GM12865 (cell line): ENCODE data around the gene IP6K1.

Experiments
- DNase-seq: peaks from one replicate; pipeline ENCODE4 v3.0.0; 2010; ENCODE audit warnings: low read depth
- H3K4me3 ChIP-seq: 2 replicates; pipeline ENCODE4 v1.5.1; 2011; ENCODE audit warnings: mild to moderate bottlenecking, low read depth, low read length, control low read depth
- TF ChIP-seq, protein P1 (sequence below): IDR thresholded peaks from 2 replicates; pipeline ENCODE4 v1.5.1; 2011; ENCODE audit warnings: low read length, control low read depth, low read depth, inconsistent platforms; ENCODE audit not compliant: insufficient read depth; ENCODE audit errors: missing control alignments

Gene IP6K1

DNA sequence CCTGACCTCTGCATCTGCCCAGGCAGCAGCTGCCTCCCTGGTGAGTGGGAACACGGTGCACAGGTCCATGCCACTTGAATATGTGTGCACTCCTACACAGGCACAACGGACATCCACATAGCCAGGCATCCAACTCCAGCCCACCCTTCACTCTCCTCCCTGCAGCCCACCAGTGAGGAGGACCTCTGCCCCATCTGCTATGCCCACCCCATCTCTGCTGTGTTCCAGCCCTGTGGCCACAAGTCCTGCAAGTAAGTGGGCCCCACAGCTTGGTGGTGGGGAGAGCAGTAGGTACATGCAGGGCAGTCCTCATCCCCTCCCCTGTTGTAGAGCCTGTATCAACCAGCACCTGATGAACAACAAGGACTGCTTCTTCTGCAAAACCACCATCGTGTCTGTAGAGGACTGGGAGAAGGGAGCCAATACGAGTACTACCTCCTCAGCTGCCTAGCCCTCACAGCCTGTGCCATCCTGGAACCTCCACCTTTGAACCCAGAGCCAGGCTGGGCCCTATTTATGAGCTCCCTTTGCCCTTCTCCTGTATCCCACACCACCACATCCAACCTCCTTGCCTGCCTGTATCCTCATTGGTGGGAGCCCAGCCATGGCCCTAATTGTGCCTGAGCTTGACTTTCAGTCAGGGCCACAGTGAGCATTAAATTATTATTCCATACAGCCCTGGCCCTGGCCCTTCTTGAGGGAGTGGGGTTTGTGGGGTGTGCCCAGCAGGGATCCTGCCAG lies 65.3 kb downstream of the IP6K1 start:
- DNase-seq, result no peak
- H3K4me3 ChIP-seq, result no peak overlapping the region
- TF ChIP-seq, protein P1, sequence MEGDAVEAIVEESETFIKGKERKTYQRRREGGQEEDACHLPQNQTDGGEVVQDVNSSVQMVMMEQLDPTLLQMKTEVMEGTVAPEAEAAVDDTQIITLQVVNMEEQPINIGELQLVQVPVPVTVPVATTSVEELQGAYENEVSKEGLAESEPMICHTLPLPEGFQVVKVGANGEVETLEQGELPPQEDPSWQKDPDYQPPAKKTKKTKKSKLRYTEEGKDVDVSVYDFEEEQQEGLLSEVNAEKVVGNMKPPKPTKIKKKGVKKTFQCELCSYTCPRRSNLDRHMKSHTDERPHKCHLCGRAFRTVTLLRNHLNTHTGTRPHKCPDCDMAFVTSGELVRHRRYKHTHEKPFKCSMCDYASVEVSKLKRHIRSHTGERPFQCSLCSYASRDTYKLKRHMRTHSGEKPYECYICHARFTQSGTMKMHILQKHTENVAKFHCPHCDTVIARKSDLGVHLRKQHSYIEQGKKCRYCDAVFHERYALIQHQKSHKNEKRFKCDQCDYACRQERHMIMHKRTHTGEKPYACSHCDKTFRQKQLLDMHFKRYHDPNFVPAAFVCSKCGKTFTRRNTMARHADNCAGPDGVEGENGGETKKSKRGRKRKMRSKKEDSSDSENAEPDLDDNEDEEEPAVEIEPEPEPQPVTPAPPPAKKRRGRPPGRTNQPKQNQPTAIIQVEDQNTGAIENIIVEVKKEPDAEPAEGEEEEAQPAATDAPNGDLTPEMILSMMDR, result no peak

DNA sequence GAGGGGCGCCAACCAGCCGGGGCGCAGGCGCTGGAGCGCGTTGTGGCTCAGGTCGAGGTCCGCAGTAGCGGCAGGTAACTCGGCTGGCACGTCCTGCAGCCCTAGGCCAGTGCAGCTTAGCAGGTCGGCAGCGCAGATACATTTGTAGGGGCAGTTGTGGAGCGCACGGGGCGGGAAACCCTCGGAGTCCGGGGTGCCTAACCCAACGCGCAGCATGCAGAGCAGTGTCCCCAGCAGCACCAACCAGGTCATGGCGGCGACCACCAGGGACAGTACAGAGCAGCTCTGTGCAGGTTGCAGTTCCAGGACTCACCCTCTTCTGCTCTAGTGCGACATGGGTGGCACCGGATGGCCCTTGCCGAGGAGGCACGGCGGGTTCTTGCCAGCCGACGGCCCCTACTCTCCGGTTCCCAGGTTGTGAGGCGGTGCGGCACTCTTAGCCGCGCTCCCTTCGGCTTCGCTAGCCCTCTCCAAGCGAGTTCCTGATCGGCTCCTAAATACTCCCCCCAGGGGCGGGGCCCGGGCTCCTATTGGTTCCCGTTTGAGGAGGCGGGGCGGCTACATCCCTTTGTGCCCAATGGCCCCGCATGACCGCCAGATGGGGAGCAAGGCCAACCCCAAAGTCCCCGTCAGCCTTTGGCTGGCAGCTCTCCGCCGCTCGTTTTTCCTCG lies 67.0 kb downstream of the IP6K1 start, which contains the start of gene AMIGO3:
Gene AMIGO3 (minus strand): TSS at position 471 of the 671 bp plus-strand sequence. CDS start 219 bp downstream, at position 252.
- TF ChIP-seq, protein P1, result peak; percentile 80
- DNase-seq, result peak; percentile 92
- H3K4me3 ChIP-seq, result peak within 1 kb of the TSS; percentile 32

DNA sequence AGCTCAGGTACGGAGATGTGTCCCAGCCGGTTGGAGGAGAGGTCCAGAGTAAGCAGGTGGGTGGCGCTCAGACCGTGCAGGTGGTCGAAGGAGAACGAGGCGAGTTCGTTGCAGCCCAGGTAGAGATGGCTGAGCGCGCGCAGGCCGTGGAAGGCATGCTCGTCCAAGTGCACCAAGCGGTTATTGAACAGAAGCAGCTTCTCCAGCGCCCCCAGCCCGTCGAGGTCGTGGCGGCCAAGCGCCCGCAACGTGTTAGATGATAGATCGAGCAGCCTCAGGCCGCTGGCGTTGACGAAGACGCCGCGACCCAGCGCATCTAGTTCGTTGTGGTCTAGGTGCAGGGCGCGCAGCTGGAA lies 67.5 kb downstream of the IP6K1 start:
- TF ChIP-seq, protein P1, result no peak
- no peak for DNase-seq
- H3K4me3 ChIP-seq, result peak overlapping the region; percentile 32

DNA sequence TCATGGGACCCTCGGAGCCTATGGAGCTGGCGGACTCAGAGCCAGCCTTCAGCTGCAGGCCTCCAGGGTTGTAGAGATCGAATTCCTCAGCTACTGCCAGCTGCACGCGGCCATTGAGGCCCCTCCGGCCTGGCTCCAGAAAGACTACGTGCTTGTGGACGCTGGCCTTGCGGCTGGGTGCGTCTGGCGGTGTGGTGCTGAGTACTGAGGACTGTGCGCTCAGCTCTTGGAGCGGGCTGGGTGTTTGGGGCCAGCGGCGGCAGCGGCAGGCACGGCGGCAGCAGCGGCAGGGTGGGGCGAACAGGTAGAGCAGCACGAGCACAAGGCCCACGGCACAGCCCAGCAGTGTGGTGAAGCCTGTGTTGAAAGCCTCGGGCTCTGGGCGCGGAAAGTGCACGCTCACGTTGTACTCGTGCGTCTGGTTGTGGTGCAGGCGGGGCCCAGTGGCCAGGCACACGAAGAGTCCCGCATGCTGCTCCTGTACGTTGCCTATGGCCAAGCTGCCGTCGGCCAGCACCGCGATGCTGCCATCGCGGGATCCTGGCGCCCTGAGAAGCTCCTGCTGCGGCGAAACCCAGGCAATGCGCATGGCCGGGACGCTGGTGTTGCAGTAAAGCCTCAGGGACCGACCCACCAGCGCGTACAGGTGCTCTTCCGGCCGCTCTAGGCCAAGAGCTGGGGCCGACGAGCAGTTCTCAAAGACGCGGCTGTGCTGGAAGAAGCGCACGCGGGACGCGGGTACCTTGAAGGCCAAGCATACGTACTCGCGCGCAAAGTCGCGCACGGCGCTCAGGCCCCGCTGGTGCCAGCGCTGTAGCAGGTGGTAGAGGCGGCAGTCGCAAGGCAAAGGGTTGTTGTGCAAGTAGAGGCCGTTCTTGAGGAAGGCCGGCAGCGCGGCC lies 68.1 kb downstream of the IP6K1 start:
- no peak for DNase-seq
- H3K4me3 ChIP-seq, result no peak overlapping the region
- TF ChIP-seq, protein P1, result no peak

DNA sequence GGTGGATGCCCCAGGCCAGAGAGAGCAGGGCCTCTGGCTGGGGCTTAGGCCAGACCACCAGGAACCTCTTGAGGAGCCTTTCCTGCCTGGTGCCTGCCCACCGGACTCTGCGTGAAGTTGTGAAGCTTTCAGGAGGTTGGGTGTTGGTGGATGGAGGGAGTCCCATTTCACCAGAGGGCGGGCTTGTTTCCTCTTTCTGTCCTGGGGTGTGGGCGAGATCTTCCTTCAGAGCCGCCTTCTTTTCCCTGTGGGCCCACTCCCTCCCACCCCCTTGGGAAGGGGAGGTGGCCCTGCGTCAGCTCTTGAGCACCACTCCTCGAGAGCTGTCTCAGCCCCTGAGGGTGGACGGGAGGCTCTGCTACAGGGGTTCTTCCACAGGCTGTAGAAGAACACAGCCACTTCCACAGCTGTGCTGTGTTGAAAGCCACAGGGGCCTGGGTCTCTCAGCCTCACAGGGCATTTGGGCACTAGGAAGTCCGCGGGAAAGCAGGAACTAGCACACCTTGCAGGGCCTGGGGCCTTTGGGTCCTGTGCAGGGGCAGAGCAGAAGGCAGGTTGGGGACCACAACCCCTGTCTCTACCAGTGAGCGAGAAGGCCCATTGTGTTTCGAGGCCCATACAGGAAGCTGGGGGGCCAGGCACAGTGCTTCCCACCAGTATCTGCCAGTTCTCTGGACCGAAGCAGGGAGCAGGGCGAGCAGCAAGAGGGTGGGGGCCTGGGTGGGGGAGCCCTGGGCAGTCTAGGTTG lies 69.0 kb downstream of the IP6K1 start:
- TF ChIP-seq, protein P1, result no peak
- DNase-seq, result no peak
- H3K4me3 ChIP-seq, result no peak overlapping the region

DNA sequence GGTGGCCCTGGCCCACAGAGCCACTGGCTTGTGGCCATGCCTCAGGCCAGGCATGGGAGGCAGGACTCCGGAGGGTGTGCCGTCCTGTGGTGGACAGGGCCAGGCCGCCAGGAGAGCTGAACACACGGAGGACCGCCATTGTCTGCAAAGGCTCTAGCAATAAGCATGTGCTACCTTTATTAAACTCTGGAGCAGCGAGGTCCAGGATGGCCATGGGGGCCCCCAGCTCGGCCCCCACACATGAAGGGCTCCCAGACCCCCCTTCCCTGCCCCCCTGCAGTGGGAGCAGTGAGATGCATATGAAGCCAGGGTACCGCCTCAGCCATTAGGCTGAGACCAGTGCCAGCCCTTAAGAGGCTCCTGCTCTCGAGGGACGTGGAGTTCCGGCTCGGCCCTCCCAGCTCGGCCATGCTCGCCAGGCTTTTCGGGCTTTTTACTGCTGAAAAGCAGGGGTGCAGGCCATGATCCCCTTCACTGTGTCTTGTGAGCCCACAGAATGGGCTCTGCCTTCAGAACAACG lies 69.6 kb downstream of the IP6K1 start:
- TF ChIP-seq, protein P1, result no peak
- DNase-seq, result no peak
- no peak overlapping the region for H3K4me3 ChIP-seq
